ENCODE measurements around the gene PASK. TPM values are rescaled to one million over a fixed set of nuclear protein-coding genes. Genes with fewer than 3 reads are reported as not detected.

PASK gene
- total RNA-seq, 1 experiment from 2014 or later = 45.8 TPM

DNA sequence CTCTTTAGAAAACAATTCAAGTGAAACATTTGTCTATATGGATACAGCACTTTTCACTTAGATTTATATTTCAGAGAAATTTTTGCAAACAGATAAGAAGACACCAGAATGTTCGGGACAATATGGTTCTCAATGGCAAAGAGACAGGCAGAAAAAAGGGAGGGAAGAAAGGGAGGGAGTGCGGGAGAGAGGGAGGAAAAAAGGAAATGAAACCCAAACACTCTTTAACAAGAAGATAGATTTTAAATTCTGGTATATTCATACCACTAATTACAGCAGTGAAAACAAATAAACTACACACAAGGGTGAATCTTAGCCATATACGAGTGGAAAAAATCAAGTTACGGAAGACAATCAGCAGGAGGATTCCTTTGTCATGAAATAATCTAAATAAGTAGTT lies 3.0 kb downstream of the PASK start:
- POLR2A ChIA-PET = no interaction called here
- Histone ChIP-seq H3K4me2 (ENCODE audit: low read length) (no peak overlapping the region), H3K79me2 (ENCODE audit: insufficient read depth, low read length) (peaks cover 46% of the 10 kb centered on the region), H3K27me3 (ENCODE audit: insufficient read depth, low read length) (no peaks in the 10 kb centered on the region), H3K36me3 (ENCODE audit: control insufficient read depth in 1 of 2, insufficient read depth in 2 of 2, low read length in 2 of 2) (no peaks in the 10 kb centered on the region; a peak in 2 of 4 replicates), H3K4me3 (replicated peaks in 1 of 2; ENCODE audit: low read depth in 1 of 2, low read length in 2 of 2) (no peak overlapping the region), H4K20me1 (ENCODE audit: insufficient read depth) (no peaks in the 10 kb centered on the region), H3K27ac (ENCODE audit: low read depth, low read length) (no peak overlapping the region), H3K9ac (ENCODE audit: low read length) (no peak overlapping the region), H3K9me2 (ENCODE audit: insufficient read depth) (no peaks in the 10 kb centered on the region), H3K4me1 (ENCODE audit: control insufficient read depth in 1 of 2, insufficient read depth in 2 of 2, low read length in 2 of 2) (peaks cover 9 to 20% of the 10 kb centered on the region in 2 experiments; a peak in 3 of 4 replicates), H3K9me3 (ENCODE audit: control insufficient read depth in 1 of 2, insufficient read depth in 1 of 2, low read depth in 1 of 2, low read length in 2 of 2) (no peaks in the 10 kb centered on the region), H2AFZ (ENCODE audit: low read depth, low read length, poor library complexity, severe bottlenecking) (no peak overlapping the region)
- ATAC-seq = no peak
- no peak for DNase-seq (ENCODE audit: low read depth, low spot score)
- intact Hi-C loops (cut with micrococcal nuclease) = no loop called here
- RAD21 ChIA-PET (ENCODE audit: low non-redundant PET in 1 of 2, low total read pairs in 2 of 2, uncharacterized antibody in 2 of 2, unreplicated experiment in 2 of 2) = no interaction called here
- CTCF ChIA-PET = no interaction called here
- no peak for TF ChIP-seq ELF1 (IDR thresholded peaks at IDR 0.05; ENCODE audit: borderline replicate concordance, low read depth)
- TF ChIP-seq, protein P1, sequence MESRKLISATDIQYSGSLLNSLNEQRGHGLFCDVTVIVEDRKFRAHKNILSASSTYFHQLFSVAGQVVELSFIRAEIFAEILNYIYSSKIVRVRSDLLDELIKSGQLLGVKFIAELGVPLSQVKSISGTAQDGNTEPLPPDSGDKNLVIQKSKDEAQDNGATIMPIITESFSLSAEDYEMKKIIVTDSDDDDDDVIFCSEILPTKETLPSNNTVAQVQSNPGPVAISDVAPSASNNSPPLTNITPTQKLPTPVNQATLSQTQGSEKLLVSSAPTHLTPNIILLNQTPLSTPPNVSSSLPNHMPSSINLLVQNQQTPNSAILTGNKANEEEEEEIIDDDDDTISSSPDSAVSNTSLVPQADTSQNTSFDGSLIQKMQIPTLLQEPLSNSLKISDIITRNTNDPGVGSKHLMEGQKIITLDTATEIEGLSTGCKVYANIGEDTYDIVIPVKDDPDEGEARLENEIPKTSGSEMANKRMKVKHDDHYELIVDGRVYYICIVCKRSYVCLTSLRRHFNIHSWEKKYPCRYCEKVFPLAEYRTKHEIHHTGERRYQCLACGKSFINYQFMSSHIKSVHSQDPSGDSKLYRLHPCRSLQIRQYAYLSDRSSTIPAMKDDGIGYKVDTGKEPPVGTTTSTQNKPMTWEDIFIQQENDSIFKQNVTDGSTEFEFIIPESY (IDR thresholded peaks at IDR 0.05; ENCODE audit: extremely low read depth, insufficient replicate concordance, low read length) = no peak
- no peak for TF ChIP-seq EGR1 (IDR thresholded peaks at IDR 0.05; ENCODE audit: low read depth)
- no peak for TF ChIP-seq POLR2A (IDR thresholded peaks at IDR 0.05; ENCODE audit: borderline replicate concordance, extremely low read depth, insufficient read depth, insufficient read length)
- TF ChIP-seq ZFX (IDR thresholded peaks at IDR 0.05) = no peak
- TF ChIP-seq, protein P2, sequence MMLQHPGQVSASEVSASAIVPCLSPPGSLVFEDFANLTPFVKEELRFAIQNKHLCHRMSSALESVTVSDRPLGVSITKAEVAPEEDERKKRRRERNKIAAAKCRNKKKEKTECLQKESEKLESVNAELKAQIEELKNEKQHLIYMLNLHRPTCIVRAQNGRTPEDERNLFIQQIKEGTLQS (IDR thresholded peaks at IDR 0.05) = no peak
- no TSS peak for BruUV-seq (replicated peaks)

DNA sequence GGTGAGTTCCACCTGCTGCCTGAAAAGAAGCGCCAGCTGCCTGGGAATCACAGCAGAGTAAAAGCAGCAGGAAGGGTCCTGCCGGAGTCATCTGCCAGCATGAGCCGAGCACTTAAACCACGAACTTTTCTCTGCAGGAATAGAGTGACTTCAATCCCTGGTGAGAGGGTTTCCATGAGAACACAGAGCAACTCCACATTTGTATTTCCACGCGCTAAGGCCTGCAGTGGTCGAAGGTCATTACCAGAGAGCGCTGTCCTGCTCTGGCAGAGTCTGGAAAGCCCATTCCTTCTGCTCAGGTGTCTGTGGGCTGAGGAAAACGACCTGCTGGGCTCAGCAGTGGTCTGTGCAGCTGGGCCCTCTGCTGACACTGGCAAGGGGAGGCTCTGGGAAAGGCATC lies 6.7 kb downstream of the PASK start:
- ChIA-PET POLR2A (no interaction called here), RAD21 (ENCODE audit: low non-redundant PET in 1 of 2, low total read pairs in 2 of 2, uncharacterized antibody in 2 of 2, unreplicated experiment in 2 of 2) (no interaction called here), CTCF (no interaction called here)
- H3K9me2 ChIP-seq (ENCODE audit: insufficient read depth) = no peaks in the 10 kb centered on the region
- H3K4me2 ChIP-seq (ENCODE audit: low read length) = no peak overlapping the region
- no peaks in the 10 kb centered on the region for H3K9me3 ChIP-seq (ENCODE audit: control insufficient read depth in 1 of 2, insufficient read depth in 1 of 2, low read depth in 1 of 2, low read length in 2 of 2)
- no peak overlapping the region for H3K9ac ChIP-seq (ENCODE audit: low read length)
- H4K20me1 ChIP-seq (ENCODE audit: insufficient read depth) = no peaks in the 10 kb centered on the region
- no peak overlapping the region for H3K27ac ChIP-seq (ENCODE audit: low read depth, low read length)
- BruUV-seq (replicated peaks) = no TSS peak
- H3K4me1 ChIP-seq (ENCODE audit: control insufficient read depth in 1 of 2, insufficient read depth in 2 of 2, low read length in 2 of 2) = no peaks in the 10 kb centered on the region
- ATAC-seq (no peak), DNase-seq (ENCODE audit: low read depth, low spot score) (no peak)
- intact Hi-C loops (cut with micrococcal nuclease) = no loop called here
- no peaks in the 10 kb centered on the region for H3K27me3 ChIP-seq (ENCODE audit: insufficient read depth, low read length)
- peaks cover 30% of the 10 kb centered on the region for H3K79me2 ChIP-seq (ENCODE audit: insufficient read depth, low read length)
- H3K36me3 ChIP-seq (ENCODE audit: control insufficient read depth in 1 of 2, insufficient read depth in 2 of 2, low read length in 2 of 2) = peaks cover 0 to 4% of the 10 kb centered on the region in 2 experiments; a peak in 2 of 4 replicates
- H2AFZ ChIP-seq (ENCODE audit: low read depth, low read length, poor library complexity, severe bottlenecking) = no peak overlapping the region
- no peak overlapping the region for H3K4me3 ChIP-seq (replicated peaks in 1 of 2; ENCODE audit: low read depth in 1 of 2, low read length in 2 of 2)
- TF ChIP-seq SP1 (IDR thresholded peaks at IDR 0.05; ENCODE audit: low read depth) (no peak), ZNF274 (IDR thresholded peaks at IDR 0.05; ENCODE audit: low read depth, low read length) (no peak), EGR1 (IDR thresholded peaks at IDR 0.05; ENCODE audit: low read depth) (no peak), POLR2AphosphoS5 (IDR thresholded peaks at IDR 0.05; ENCODE audit: low read depth, low read length) (no peak), FOSL1 (IDR thresholded peaks at IDR 0.05; ENCODE audit: low read depth) (no peak)
- TF ChIP-seq, protein P3, sequence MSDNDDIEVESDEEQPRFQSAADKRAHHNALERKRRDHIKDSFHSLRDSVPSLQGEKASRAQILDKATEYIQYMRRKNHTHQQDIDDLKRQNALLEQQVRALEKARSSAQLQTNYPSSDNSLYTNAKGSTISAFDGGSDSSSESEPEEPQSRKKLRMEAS (IDR thresholded peaks at IDR 0.05) = no peak
- TF ChIP-seq, protein P1 (IDR thresholded peaks at IDR 0.05; ENCODE audit: extremely low read depth, insufficient replicate concordance, low read length) = no peak
- TF ChIP-seq, protein P4, sequence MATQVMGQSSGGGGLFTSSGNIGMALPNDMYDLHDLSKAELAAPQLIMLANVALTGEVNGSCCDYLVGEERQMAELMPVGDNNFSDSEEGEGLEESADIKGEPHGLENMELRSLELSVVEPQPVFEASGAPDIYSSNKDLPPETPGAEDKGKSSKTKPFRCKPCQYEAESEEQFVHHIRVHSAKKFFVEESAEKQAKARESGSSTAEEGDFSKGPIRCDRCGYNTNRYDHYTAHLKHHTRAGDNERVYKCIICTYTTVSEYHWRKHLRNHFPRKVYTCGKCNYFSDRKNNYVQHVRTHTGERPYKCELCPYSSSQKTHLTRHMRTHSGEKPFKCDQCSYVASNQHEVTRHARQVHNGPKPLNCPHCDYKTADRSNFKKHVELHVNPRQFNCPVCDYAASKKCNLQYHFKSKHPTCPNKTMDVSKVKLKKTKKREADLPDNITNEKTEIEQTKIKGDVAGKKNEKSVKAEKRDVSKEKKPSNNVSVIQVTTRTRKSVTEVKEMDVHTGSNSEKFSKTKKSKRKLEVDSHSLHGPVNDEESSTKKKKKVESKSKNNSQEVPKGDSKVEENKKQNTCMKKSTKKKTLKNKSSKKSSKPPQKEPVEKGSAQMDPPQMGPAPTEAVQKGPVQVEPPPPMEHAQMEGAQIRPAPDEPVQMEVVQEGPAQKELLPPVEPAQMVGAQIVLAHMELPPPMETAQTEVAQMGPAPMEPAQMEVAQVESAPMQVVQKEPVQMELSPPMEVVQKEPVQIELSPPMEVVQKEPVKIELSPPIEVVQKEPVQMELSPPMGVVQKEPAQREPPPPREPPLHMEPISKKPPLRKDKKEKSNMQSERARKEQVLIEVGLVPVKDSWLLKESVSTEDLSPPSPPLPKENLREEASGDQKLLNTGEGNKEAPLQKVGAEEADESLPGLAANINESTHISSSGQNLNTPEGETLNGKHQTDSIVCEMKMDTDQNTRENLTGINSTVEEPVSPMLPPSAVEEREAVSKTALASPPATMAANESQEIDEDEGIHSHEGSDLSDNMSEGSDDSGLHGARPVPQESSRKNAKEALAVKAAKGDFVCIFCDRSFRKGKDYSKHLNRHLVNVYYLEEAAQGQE (IDR thresholded peaks at IDR 0.05; ENCODE audit: low read depth) = no peak
- TF ChIP-seq, protein P2 (IDR thresholded peaks at IDR 0.05) = no peak

Data from HCT116 (cell line).